HT1080 (cell line): ENCODE results near the gene LRRC63. TPM values are rescaled to one million over a fixed set of nuclear protein-coding genes. Genes with fewer than 3 reads are reported as not detected.
"Not testable (repeated sequence)": the region's sequence is repeated elsewhere in the genome, so short reads cannot be mapped to it uniquely, and the experiment has no call there.

Experiments used
- DNase-seq: peaks from one replicate; pipeline ENCODE4 v3.0.0-alpha.2; 2015; ENCODE audit warnings: low read depth
- total RNA-seq: library from RNA; depleted of rRNA; stranded (reverse); fragments of >200 nt; shearing (Covaris generic); gene quantifications from 2 replicates; pipeline ENCODE4 v1.2.3, GENCODE V29; 2014

Gene LRRC63
- total RNA-seq, 1 experiment from 2014 or later, result 0.03 TPM

- no peak for DNase-seq
Measured at GRCh38 chr13:46235286-46235685, 23.6 kb downstream of the LRRC63 start.

GRCh38 chr13:46265292-46265691 lies 53.6 kb downstream of the LRRC63 start:
- DNase-seq, result no peak

GRCh38 chr13:46267166-46267565 lies 55.4 kb downstream of the LRRC63 start:
- DNase-seq, result no peak

DNA sequence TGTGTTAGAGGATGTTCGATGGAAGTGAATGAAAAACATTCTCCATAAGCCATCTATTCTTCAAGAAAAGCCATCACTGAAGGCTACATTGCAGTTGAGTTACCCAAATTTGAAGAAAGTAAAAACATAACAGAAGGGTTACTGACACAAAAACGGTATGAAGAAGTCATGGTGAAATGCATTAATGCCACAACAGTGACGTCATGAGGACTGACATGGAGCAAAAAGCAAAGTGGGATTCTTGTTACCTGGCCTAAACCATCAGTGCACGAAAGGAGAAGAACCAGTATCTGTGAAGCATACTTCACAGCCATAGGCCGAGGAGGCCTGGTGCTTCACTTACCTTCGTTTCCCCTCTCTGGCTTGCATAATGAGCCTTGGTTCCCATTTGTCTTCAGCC lies 58.7 kb downstream of the LRRC63 start:
- DNase-seq, result no peak

GRCh38 chr13:46274094-46274698 lies 62.5 kb downstream of the LRRC63 start:
- DNase-seq, result no peak

DNA sequence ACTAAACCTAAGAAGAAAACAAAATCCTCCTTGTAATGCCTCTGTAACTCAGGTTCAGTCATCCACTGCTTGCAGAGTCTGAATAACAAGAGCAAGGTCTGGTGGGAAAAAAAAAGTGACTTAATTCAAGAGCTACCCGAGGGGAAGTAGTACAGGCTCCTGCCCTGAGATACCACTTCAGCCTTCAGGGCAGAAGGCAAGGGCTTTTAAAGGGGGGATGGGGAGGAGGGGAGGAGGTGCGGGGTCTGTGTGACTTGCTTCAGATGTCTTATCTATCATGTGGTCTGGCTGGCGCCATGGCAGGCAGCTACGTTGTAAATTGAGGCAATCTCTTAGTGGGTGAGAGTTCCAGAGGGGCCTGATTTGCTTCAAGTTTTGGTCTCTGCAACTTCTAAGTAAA lies 66.7 kb downstream of the LRRC63 start:
- DNase-seq, result no peak

- no peak for DNase-seq
Measured at GRCh38 chr13:46281779-46282178, 70.1 kb downstream of the LRRC63 start.

DNA sequence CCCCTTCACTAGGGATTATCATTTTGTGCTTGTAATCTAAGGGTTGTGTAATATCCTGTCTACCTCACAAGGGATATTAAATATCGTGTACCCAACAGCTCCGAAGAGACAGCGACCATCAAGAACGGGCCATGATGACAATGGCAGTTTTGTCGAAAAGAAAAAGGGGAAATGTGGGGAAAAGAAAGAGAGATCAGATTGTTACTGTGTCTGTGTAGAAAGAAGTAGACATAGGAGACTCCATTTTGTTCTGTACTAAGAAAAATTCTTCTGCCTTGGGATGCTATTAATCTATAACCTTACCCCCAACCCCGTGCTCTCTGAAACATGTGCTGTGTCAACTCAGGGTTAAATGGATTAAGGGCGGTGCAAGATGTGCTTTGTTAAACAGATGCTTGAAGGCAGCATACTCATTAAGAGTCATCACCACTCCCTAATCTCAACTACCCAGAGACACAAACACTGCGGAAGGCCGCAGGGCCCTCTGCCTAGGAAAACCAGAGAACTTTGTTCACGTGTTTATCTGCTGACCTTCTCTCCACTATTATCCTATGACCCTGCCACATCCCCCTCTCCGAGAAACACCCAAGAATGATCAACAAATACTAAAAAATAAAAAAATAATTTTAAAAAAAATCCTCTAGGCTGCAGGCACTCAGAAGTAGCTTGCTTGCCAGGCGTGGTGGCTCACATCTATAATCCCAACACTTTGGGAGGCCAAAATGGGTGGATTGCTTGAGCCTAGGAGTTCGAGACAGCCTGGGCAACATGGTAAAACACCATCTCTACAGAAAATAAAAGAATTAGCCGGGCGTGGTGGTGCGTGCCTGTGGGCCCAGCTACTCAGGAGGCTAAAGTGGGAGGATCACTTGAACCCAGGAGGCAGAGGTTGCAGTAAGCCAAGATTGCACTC lies 72.4 kb downstream of the LRRC63 start:
- DNase-seq, result not testable (repeated sequence)

DNA sequence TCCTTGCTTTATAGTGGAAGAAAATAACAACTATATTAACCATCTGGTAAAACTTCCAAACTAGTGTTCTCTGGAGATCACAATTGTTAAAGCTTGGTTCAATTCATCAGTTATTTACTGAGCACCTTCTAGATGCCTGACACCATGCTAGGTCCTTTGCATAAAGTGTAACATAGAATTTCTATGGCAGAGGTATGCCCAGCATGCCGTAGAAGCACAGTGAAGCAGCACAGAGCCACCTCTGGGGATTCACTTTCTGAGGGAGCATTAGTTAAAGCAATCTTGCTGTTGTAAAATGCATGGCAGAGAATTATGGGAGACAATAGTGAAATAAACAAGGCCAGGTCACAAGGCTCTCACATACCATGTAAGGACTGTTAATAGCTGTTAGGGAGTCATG lies 75.2 kb downstream of the LRRC63 start:
- DNase-seq, result no peak

- DNase-seq, result peak; percentile 70
Measured at GRCh38 chr13:46288570-46289259, 77.0 kb downstream of the LRRC63 start.

DNA sequence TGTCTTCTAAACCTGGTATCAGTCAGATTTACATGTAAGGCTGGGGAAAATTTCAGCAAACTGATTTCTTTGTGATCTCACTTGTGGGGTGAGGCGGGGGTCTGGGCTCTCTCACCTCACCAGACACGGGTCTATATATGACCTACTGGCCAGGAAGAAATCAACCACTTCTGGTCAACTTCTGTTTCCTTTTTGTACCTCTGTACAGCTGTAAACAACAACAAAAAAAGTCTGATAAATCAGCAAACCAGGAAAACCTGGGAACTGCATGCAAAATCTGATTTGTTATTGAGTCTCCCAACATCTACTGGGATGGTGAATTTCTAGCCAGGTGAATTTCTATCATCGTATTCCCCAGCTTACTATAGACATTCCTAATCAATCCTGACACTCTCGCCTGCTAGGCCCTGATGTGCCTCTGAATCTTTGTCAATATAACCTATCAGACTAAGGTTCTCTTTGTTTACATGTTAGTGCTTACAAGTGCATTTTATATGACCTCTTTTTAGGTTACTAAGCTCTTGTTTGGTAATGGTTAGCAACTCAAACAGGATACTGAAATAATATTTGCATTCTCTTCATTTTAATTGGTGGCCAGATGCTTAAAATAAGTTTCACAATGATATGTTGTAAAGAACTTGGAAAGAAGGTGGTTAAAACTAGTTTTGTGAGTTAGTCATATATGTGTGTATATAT lies 77.7 kb downstream of the LRRC63 start:
- DNase-seq, result no peak

DNA sequence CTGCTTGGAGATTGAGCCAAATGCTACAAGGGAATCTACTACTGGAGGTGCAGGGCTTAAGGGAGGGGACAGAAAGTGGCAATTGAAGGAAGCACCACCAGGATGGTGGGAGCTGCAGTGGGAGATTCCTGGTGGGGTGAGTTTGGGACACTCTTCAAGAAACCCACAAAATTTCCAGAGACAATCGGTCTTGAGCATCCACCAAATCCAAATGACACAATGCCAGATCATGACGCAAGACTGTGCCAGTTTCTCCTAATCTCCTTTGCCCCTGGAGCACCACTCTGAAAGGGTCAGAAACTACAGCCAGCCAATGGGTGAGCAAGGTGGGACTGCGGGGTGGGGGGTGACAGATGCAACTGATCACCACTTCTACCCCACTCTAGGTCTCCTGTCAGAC lies 78.7 kb downstream of the LRRC63 start:
- no peak for DNase-seq

DNA sequence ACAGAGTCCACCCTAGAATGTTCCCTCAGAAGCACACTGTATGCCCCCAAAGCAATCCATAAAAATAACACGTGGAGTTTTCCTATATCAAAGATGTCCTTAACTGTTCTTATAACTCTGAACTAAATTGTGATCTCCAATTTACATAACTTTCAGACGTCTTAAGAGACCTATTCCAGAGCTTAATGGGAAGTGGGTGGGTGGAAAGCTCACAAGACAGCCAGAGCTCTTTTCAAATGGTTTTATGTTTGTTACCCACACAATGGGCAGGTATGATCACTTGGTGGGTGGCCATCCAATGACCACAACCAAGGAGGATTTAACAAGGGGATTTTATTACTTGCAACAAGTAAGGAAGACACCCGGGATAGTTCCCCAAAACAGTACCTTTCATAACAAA lies 81.7 kb downstream of the LRRC63 start:
- DNase-seq, result no peak

- DNase-seq, result no peak
Measured at GRCh38 chr13:46295491-46296114, 83.9 kb downstream of the LRRC63 start.

DNA sequence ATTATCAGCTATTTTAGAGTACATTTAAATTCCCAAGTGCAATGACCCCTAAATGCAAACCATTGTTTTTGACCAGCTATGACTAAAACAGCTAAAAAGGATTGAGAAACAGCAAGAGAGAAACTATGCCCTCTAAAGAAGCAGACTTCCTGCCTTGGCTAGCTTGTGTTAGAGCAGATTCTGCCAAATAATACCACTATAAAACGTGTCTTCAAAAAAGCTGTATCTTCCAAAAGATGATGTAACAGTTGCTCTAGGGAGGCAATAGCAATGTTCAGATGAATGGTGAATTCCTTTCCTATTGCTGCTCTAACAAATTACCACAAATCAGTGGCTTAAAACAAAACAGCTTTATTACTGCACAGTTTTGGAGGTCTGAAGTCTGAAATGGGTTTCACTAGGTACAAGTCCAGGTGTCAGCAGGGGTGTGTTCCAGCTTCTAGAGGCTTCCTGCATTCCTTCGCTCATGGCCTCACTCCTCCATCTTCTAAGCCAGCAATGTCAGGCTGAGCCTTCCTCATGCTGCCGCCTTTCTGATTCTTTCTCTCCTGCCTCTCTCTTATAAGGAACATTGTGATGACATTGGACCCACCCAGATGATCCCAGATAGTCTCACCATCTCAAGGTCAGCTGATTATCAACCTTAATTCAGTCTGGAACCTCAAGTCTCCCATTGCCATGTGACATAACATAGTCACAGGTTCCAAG lies 84.5 kb downstream of the LRRC63 start:
- peak; percentile 80 for DNase-seq

- DNase-seq, result peak; percentile 89
Measured at GRCh38 chr13:46296921-46297320, 85.2 kb downstream of the LRRC63 start.

- no peak for DNase-seq
Measured at GRCh38 chr13:46297361-46297811, 85.7 kb downstream of the LRRC63 start.

- DNase-seq, result no peak
Measured at GRCh38 chr13:46303742-46304385, 92.1 kb downstream of the LRRC63 start.

DNA sequence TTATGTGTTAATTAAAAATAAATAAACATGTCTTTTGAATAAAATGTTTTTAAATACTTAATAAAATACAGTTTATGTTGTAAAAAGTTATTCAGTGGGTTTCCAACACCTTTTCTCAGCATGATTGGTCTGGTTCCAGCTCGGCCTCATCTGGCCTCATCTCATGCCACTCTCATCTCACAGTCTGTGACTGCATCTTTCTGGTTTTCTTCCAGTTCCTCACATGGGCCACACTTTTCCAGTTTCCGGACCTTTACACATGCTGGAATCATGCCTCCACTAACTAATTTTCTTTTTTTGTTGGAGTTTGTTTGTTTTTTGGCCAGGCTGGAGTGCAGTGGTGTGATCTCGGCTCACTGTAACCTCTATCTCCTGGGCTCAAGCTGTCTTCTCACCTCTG lies 92.8 kb downstream of the LRRC63 start:
- DNase-seq, result no peak

GRCh38 chr13:46307554-46307953 lies 95.8 kb downstream of the LRRC63 start:
- peak; percentile 61 for DNase-seq
